GM23338 (cell line): ENCODE measurements around the gene ANAPC4. TPM values are rescaled to one million over a fixed set of nuclear protein-coding genes. Genes with fewer than 3 reads are reported as not detected.

Source experiments
- ATAC-seq: fragments of 200-7000 bp; cut with Tn5 transposase; 3 replicates; pipeline ENCODE4 v1.9.1; 2020
- DNase-seq: peaks from one replicate; pipeline ENCODE4 v3.0.0-alpha.2; 2015; ENCODE audit warnings: low spot score
- H2AFZ ChIP-seq: fragments of 200-600 bp; sonication (generic); 2 replicates; pipeline ENCODE4 v1.8.0; 2016; ENCODE audit warnings: antibody characterized with exemption, mild to moderate bottlenecking, moderate library complexity
- H3F3A ChIP-seq: fragments of 200-600 bp; sonication (generic); replicated peaks from 2 replicates; pipeline ENCODE4 v1.8.0; 2017; ENCODE audit warnings: antibody characterized with exemption, mixed run types, low read depth
- H3K27ac ChIP-seq: fragments of 200-600 bp; sonication (generic); 2 replicates; pipeline ENCODE4 v1.6.1; 2016; ENCODE audit warnings: low read depth
- H3K27me3 ChIP-seq: fragments of 200-600 bp; sonication (generic); 2 replicates; pipeline ENCODE4 v1.8.0; 2016; ENCODE audit warnings: mild to moderate bottlenecking, mixed run types, moderate library complexity; ENCODE audit not compliant: insufficient read depth
- H3K36me3 ChIP-seq: fragments of 200-600 bp; sonication (generic); 2 replicates; pipeline ENCODE4 v1.8.0; 2016; ENCODE audit warnings: mild to moderate bottlenecking; ENCODE audit not compliant: insufficient read depth
- H3K4me1 ChIP-seq: fragments of 200-600 bp; sonication (generic); 2 replicates; pipeline ENCODE4 v1.8.0; 2016; ENCODE audit warnings: mild to moderate bottlenecking, moderate library complexity; ENCODE audit not compliant: insufficient read depth
- H3K4me2 ChIP-seq: fragments of 200-600 bp; sonication (generic); 2 replicates; pipeline ENCODE4 v1.7.1; 2017; ENCODE audit warnings: mixed run types
- H3K4me3 ChIP-seq: fragments of 200-600 bp; sonication (generic); 2 replicates; pipeline ENCODE4 v1.6.1; 2016; ENCODE audit warnings: mixed run types
- H3K79me2 ChIP-seq: fragments of 200-600 bp; sonication (generic); replicated peaks from 2 replicates; pipeline ENCODE4 v1.8.0; 2017; ENCODE audit warnings: mild to moderate bottlenecking; ENCODE audit not compliant: insufficient read depth
- H3K9me2 ChIP-seq: fragments of 200-600 bp; sonication (generic); 2 replicates; pipeline ENCODE4 v1.8.0; 2017; ENCODE audit not compliant: insufficient read depth
- H4K20me1 ChIP-seq: fragments of 200-600 bp; sonication (generic); replicated peaks from 2 replicates; pipeline ENCODE4 v1.8.0; 2017; ENCODE audit warnings: mild to moderate bottlenecking; ENCODE audit not compliant: insufficient read depth
- H3K27ac Mint-ChIP-seq: 2 replicates; pipeline ENCODE4 v1.8.0; 2020; ENCODE audit warnings: inconsistent platforms, mild to moderate bottlenecking, moderate library complexity, mixed read lengths
- H3K27me3 Mint-ChIP-seq: 3 replicates; pipeline ENCODE4 v1.8.0; 2022; ENCODE audit warnings: low read depth, mild to moderate bottlenecking, moderate library complexity, mixed read lengths, inconsistent platforms; ENCODE audit not compliant: insufficient read depth, poor library complexity
- H3K36me3 Mint-ChIP-seq: 3 replicates; pipeline ENCODE4 v1.8.0; 2021; ENCODE audit warnings: low read depth, mild to moderate bottlenecking, inconsistent platforms, moderate library complexity, mixed read lengths
- H3K4me1 Mint-ChIP-seq: 3 replicates; pipeline ENCODE4 v1.8.0; 2020; ENCODE audit warnings: mild to moderate bottlenecking, inconsistent platforms, mixed read lengths
- H3K4me3 Mint-ChIP-seq: 3 replicates; pipeline ENCODE4 v1.8.0; 2021; ENCODE audit warnings: moderate library complexity, mild to moderate bottlenecking, inconsistent platforms, mixed read lengths
- H3K9me3 Mint-ChIP-seq: 3 replicates; pipeline ENCODE4 v1.8.0; 2020; ENCODE audit warnings: moderate library complexity, mild to moderate bottlenecking, inconsistent platforms, mixed read lengths
- CREB1 ChIP-seq: fragments of 250-450 bp; sonication (Bioruptor Pico); IDR thresholded peaks from 2 replicates; pipeline ENCODE4 v1.5.0; 2020; ENCODE audit warnings: low read depth, mild to moderate bottlenecking, moderate library complexity
- ETS1 ChIP-seq: IDR thresholded peaks from 2 replicates; pipeline ENCODE4 v1.6.1; 2016; ENCODE audit warnings: antibody characterized with exemption
- EZH2 ChIP-seq: fragments of 200-600 bp; sonication (generic); IDR thresholded peaks from one replicate; pipeline ENCODE4 v1.8.0; 2017; ENCODE audit warnings: antibody characterized with exemption, mild to moderate bottlenecking, low read depth; ENCODE audit not compliant: unreplicated experiment
- EZH2phosphoT487 ChIP-seq: fragments of 200-600 bp; sonication (generic); IDR thresholded peaks from one replicate; pipeline ENCODE4 v1.8.1; 2018; ENCODE audit warnings: antibody characterized with exemption; ENCODE audit not compliant: unreplicated experiment
- JUNB ChIP-seq: IDR thresholded peaks from one replicate; pipeline ENCODE4 v1.6.1; 2016; ENCODE audit warnings: antibody characterized with exemption; ENCODE audit not compliant: unreplicated experiment
- NANOG ChIP-seq: IDR thresholded peaks from 2 replicates; pipeline ENCODE4 v1.6.1; 2016; ENCODE audit warnings: antibody characterized with exemption, borderline replicate concordance
- POLR2AphosphoS5 ChIP-seq: IDR thresholded peaks from 2 replicates; pipeline ENCODE4 v1.6.1; 2016; ENCODE audit warnings: antibody characterized with exemption, low read depth
- STAT1 ChIP-seq: IDR thresholded peaks from one replicate; pipeline ENCODE4 v1.6.1; 2016; ENCODE audit warnings: antibody characterized with exemption; ENCODE audit not compliant: unreplicated experiment
- ZNF114 ChIP-seq: fragments of 250-450 bp; sonication (Bioruptor Pico); IDR thresholded peaks from 2 replicates; pipeline ENCODE4 v1.5.0; 2020; ENCODE audit warnings: mild to moderate bottlenecking, moderate library complexity
- ZNF331 ChIP-seq: fragments of 250-450 bp; sonication (Bioruptor Pico); IDR thresholded peaks from 2 replicates; pipeline ENCODE4 v1.5.0; 2020; ENCODE audit warnings: low read depth, mild to moderate bottlenecking, moderate library complexity
- polyA plus RNA-seq: library from polyadenylated mRNA; unstranded; fragments of >200 nt; fragmentation: Nextera tagmentation; extraction: Ambion mirVana; gene quantifications from 2 replicates; pipeline ENCODE4 v1.2.1, GENCODE V29; 2016
- total RNA-seq: library from RNA; depleted of rRNA; stranded (reverse); fragments of >200 nt; shearing (Covaris generic); gene quantifications from 2 replicates; pipeline ENCODE4 v1.2.3, GENCODE V29; 2014
- TF ChIP-seq, protein P1 (sequence below), 2 experiments: fragments of 200-600 bp in 1 of 2; sonication (generic) in 1 of 2; conservative IDR thresholded peaks; 2 replicates each; pipeline versions ENCODE4 v1.5.1 to v1.6.1; 2016 to 2017; ENCODE audit warnings: antibody characterized with exemption in 2 of 2, low read depth in 2 of 2, mild to moderate bottlenecking in 2 of 2, moderate library complexity in 1 of 2
- TF ChIP-seq, protein P2 (sequence below): fragments of 250-450 bp; sonication (Bioruptor Pico); IDR thresholded peaks from 2 replicates; pipeline ENCODE4 v1.5.0; 2020; ENCODE audit warnings: mild to moderate bottlenecking, moderate library complexity

The ANAPC4 gene
- total and polyA plus RNA-seq, 2 experiments from 2014 or later, result 34.3 to 46.2 TPM

DNA sequence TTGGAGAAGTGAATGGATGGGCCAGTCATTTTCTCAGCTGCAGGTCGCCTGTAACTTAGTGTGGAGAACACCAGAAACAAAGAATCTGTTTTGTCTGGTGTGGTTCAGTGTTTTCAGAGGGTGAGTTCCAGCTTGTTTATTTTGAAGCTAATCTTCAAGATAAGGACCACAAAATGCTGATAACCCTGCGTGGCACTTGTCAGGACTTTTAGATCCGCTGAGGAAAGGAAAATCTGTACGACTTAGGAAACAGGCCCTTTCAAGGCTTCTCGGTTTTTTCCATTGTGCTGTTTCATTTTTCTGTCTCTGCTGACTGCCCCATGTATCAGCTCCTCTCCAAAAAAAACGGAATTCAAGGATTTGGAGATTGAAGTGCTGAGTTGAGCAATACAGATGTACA lies 8.7 kb upstream of the ANAPC4 start:
- H2AFZ ChIP-seq, result no peak overlapping the region
- H3K27ac Mint-ChIP-seq, result no peak overlapping the region
- H3K4me2 ChIP-seq, result no peak overlapping the region
- no peak overlapping the region for H3K4me3 ChIP-seq
- H3K79me2 ChIP-seq, result no peaks in the 10 kb centered on the region
- DNase-seq (no peak), ATAC-seq (no peak)
- peaks cover 13% of the 10 kb centered on the region for H3K4me1 ChIP-seq
- H3K9me2 ChIP-seq, result no peaks in the 10 kb centered on the region
- H3F3A ChIP-seq, result no peaks in the 10 kb centered on the region
- no peaks in the 10 kb centered on the region for H3K27me3 Mint-ChIP-seq
- H3K36me3 ChIP-seq, result no peaks in the 10 kb centered on the region
- no peaks in the 10 kb centered on the region for H3K27me3 ChIP-seq
- H4K20me1 ChIP-seq, result no peaks in the 10 kb centered on the region
- TF ChIP-seq JUNB (no peak), EZH2phosphoT487 (no peak), ETS1 (no peak), CREB1 (no peak), POLR2AphosphoS5 (no peak)
- H3K4me1 Mint-ChIP-seq, result peaks cover 8% of the 10 kb centered on the region; the same call in 2 of the 3 replicates
- no peak overlapping the region for H3K4me3 Mint-ChIP-seq
- no peaks in the 10 kb centered on the region for H3K36me3 Mint-ChIP-seq
- H3K27ac ChIP-seq, result no peak overlapping the region
- H3K9me3 Mint-ChIP-seq, result no peaks in the 10 kb centered on the region

GRCh38 chr4:25370242-25370641 lies 6.8 kb upstream of the ANAPC4 start:
- H3K4me3 ChIP-seq, result no peak overlapping the region
- H3K4me2 ChIP-seq, result peak overlapping the region; percentile 55
- H3K27ac Mint-ChIP-seq, result no peak overlapping the region
- H3K27ac ChIP-seq, result no peak overlapping the region
- no peaks in the 10 kb centered on the region for H3K27me3 ChIP-seq
- H3K36me3 Mint-ChIP-seq, result no peaks in the 10 kb centered on the region
- DNase-seq, result peak; percentile 10
- H3K4me1 Mint-ChIP-seq, result peaks cover 15% of the 10 kb centered on the region; the same call in 2 of the 3 replicates
- H3K9me2 ChIP-seq, result no peaks in the 10 kb centered on the region
- H2AFZ ChIP-seq, result no peak overlapping the region
- no peaks in the 10 kb centered on the region for H4K20me1 ChIP-seq
- H3K4me3 Mint-ChIP-seq, result no peak overlapping the region
- H3F3A ChIP-seq, result no peaks in the 10 kb centered on the region
- no peaks in the 10 kb centered on the region for H3K79me2 ChIP-seq
- H3K27me3 Mint-ChIP-seq, result no peaks in the 10 kb centered on the region
- no peaks in the 10 kb centered on the region for H3K36me3 ChIP-seq
- ATAC-seq, result peak; percentile 71
- no peaks in the 10 kb centered on the region for H3K9me3 Mint-ChIP-seq
- peaks cover 24% of the 10 kb centered on the region for H3K4me1 ChIP-seq
- TF ChIP-seq, protein P1, sequence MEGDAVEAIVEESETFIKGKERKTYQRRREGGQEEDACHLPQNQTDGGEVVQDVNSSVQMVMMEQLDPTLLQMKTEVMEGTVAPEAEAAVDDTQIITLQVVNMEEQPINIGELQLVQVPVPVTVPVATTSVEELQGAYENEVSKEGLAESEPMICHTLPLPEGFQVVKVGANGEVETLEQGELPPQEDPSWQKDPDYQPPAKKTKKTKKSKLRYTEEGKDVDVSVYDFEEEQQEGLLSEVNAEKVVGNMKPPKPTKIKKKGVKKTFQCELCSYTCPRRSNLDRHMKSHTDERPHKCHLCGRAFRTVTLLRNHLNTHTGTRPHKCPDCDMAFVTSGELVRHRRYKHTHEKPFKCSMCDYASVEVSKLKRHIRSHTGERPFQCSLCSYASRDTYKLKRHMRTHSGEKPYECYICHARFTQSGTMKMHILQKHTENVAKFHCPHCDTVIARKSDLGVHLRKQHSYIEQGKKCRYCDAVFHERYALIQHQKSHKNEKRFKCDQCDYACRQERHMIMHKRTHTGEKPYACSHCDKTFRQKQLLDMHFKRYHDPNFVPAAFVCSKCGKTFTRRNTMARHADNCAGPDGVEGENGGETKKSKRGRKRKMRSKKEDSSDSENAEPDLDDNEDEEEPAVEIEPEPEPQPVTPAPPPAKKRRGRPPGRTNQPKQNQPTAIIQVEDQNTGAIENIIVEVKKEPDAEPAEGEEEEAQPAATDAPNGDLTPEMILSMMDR (conservative IDR thresholded peaks at IDR 0.05; ENCODE audit: low read depth in 2 of 2), result no peak
- TF ChIP-seq STAT1, result no peak
- no peak for TF ChIP-seq POLR2AphosphoS5
- TF ChIP-seq CREB1, result no peak
- no peak for TF ChIP-seq ETS1
- no peak for TF ChIP-seq JUNB
- no peak for TF ChIP-seq EZH2
- no peak for TF ChIP-seq ZNF331 (CRISPR knock-in tag)
- no peak for TF ChIP-seq ZNF114
- TF ChIP-seq, protein P2, sequence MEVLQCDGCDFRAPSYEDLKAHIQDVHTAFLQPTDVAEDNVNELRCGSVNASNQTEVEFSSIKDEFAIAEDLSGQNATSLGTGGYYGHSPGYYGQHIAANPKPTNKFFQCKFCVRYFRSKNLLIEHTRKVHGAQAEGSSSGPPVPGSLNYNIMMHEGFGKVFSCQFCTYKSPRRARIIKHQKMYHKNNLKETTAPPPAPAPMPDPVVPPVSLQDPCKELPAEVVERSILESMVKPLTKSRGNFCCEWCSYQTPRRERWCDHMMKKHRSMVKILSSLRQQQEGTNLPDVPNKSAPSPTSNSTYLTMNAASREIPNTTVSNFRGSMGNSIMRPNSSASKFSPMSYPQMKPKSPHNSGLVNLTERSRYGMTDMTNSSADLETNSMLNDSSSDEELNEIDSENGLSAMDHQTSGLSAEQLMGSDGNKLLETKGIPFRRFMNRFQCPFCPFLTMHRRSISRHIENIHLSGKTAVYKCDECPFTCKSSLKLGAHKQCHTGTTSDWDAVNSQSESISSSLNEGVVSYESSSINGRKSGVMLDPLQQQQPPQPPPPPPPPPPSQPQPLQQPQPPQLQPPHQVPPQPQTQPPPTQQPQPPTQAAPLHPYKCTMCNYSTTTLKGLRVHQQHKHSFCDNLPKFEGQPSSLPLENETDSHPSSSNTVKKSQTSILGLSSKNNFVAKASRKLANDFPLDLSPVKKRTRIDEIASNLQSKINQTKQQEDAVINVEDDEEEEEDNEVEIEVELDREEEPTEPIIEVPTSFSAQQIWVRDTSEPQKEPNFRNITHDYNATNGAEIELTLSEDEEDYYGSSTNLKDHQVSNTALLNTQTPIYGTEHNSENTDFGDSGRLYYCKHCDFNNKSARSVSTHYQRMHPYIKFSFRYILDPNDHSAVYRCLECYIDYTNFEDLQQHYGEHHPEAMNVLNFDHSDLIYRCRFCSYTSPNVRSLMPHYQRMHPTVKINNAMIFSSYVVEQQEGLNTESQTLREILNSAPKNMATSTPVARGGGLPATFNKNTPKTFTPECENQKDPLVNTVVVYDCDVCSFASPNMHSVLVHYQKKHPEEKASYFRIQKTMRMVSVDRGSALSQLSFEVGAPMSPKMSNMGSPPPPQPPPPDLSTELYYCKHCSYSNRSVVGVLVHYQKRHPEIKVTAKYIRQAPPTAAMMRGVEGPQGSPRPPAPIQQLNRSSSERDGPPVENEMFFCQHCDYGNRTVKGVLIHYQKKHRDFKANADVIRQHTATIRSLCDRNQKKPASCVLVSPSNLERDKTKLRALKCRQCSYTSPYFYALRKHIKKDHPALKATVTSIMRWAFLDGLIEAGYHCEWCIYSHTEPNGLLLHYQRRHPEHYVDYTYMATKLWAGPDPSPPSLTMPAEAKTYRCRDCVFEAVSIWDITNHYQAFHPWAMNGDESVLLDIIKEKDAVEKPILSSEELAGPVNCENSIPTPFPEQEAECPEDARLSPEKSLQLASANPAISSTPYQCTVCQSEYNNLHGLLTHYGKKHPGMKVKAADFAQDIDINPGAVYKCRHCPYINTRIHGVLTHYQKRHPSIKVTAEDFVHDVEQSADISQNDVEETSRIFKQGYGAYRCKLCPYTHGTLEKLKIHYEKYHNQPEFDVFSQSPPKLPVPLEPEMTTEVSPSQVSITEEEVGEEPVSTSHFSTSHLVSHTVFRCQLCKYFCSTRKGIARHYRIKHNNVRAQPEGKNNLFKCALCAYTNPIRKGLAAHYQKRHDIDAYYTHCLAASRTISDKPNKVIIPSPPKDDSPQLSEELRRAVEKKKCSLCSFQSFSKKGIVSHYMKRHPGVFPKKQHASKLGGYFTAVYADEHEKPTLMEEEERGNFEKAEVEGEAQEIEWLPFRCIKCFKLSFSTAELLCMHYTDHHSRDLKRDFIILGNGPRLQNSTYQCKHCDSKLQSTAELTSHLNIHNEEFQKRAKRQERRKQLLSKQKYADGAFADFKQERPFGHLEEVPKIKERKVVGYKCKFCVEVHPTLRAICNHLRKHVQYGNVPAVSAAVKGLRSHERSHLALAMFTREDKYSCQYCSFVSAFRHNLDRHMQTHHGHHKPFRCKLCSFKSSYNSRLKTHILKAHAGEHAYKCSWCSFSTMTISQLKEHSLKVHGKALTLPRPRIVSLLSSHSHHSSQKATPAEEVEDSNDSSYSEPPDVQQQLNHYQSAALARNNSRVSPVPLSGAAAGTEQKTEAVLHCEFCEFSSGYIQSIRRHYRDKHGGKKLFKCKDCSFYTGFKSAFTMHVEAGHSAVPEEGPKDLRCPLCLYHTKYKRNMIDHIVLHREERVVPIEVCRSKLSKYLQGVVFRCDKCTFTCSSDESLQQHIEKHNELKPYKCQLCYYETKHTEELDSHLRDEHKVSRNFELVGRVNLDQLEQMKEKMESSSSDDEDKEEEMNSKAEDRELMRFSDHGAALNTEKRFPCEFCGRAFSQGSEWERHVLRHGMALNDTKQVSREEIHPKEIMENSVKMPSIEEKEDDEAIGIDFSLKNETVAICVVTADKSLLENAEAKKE (CRISPR knock-in tag), result no peak
- TF ChIP-seq EZH2phosphoT487, result no peak
- TF ChIP-seq NANOG, result no peak
